Hematopoietic multipotent progenitor cell treated with erythropoietin and hydrocortisone succinate and interleukin-3 and kit ligand, for 8 days (in vitro differentiated cells): ENCODE measurements around the gene APLN.
A peak's percentile ranks its signal among the peaks of the same experiment; 100 is the strongest.

ENCODE experiments used
- DNase-seq: peaks from one replicate; pipeline ENCODE4 v3.0.0-alpha.2; 2015

APLN gene

GRCh38 chrX:129659861-129660260 is 5.1 kb upstream of the APLN start:
- no peak for DNase-seq

GRCh38 chrX:129659141-129659540 is 4.4 kb upstream of the APLN start:
- DNase-seq, result no peak

GRCh38 chrX:129658429-129658828 is 3.7 kb upstream of the APLN start:
- DNase-seq, result no peak

DNA sequence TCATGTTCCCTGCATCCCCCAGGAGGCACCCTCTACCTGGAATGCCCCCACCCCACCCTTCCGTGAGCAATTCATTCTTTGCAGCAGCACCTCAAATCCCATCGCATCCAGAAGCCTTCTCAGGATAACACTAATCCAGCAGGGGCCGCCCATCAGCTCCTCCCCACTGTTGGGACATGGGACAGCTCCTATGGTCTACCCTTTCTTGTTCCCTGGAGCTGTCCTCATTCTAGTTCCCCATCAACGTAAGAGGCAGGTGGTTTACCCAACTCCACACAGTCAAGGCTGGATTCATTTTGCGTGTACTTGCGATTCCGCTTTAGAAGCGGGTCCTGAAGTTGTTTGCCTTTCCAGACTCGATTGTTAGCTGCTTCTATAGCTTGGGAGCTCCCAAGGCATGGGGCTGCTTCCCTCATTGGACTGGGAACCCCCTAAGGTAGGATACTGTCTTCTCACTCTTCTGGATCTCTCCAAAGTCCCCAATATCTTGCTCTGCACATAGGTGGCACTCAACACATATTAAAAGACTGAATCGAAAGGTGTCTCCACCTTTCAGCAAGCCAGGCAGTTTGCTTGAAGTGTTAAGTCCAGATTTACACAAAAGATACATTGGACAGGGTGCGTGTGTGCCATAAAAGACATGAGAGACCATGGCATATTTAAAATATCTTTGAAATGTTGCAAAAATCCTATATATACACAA is 942 bp upstream of the APLN start:
- DNase-seq, result no peak

- DNase-seq, result no peak
These were observed 645 bp downstream of the APLN start for GRCh38 chrX:129653971-129654651.

GRCh38 chrX:129653181-129653970 is 1.4 kb downstream of the APLN start:
- no peak for DNase-seq

DNA sequence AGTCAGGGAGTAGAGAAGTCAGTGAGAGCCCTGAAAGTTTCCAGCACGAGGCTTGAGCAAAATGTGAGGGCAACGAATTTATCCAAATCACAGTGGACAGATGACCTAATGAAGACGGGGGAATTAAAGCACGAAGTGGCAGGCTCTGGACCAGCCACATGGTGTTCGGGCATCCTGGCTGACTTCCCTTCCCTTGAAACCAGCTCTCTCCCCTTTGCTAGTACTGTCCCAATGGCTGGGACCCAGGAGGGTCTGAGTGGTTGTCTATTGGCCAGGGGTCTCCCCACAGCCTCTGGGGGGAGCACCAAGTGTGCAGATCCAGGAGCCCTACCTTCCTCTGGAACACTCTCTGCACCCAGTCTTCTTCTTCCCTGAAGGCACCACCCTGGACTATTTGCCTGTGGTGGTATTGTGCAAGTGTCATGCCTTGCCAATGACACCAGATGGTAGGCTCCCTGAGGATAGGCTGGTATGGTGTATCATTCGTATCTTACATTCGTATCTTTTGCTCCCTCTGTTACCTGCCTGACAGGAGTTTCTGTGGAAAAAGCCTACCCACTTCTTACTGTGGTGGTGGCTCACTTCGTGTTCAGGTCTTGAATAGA is 2.1 kb downstream of the APLN start:
- no peak for DNase-seq

- DNase-seq, result no peak
These were observed 2.8 kb downstream of the APLN start for GRCh38 chrX:129651756-129652564.

DNA sequence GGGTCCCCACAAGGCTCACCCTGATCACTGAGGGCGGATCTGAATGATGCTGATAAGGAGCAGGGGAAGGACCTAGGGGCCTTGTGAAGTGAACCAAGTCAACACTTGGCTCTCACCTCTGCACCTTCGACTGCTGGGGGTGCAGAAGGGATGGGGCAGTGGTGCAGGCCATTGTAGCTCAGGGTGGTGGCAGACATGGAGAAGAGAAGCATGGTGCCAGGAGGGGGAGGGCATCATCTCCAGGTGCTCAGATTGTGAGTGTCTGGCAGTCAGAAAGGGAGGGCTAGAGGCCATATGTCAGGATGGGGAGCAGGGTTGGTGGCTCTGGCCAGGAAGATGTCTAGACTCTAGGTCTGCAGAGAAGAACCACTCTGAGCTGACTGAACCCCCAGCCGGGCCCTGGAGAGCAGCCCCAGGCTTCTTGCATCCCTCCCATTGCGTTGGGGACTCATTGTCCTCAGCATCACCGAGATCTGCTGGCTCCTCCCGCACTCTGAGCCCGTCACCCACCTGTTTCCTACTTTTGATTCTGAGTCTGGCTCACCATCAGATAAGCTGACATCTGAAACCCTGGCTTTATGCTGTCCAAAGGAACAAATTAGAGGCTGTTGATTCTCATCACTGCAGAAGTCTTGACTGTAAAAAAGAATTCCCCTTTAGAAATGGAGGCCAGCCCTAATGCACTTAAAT is 3.8 kb downstream of the APLN start:
- no peak for DNase-seq

DNA sequence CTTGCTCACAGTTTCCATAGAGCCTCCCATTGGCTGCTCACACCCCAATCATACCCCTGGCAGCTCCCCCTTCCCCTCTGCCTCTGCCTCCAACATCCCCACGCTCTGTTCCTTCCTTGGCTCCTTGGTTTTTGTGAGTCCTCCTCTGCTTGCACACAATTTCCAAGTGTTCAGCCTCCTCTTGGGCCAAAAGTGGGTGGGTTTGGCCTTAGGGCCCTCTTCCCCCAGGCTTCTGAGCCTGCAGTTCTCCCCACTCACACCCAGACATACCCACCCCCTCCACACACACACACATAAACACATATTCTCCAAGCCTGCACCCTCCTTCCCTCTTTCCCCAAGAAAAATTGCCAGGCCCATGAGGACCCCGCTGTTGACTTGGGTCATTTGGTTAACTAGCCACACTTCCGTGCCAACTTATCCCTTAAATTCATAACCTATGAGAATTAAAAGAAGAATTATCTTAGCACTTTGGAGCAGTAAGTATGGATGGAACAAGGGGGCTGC is 4.5 kb downstream of the APLN start:
- no peak for DNase-seq

DNA sequence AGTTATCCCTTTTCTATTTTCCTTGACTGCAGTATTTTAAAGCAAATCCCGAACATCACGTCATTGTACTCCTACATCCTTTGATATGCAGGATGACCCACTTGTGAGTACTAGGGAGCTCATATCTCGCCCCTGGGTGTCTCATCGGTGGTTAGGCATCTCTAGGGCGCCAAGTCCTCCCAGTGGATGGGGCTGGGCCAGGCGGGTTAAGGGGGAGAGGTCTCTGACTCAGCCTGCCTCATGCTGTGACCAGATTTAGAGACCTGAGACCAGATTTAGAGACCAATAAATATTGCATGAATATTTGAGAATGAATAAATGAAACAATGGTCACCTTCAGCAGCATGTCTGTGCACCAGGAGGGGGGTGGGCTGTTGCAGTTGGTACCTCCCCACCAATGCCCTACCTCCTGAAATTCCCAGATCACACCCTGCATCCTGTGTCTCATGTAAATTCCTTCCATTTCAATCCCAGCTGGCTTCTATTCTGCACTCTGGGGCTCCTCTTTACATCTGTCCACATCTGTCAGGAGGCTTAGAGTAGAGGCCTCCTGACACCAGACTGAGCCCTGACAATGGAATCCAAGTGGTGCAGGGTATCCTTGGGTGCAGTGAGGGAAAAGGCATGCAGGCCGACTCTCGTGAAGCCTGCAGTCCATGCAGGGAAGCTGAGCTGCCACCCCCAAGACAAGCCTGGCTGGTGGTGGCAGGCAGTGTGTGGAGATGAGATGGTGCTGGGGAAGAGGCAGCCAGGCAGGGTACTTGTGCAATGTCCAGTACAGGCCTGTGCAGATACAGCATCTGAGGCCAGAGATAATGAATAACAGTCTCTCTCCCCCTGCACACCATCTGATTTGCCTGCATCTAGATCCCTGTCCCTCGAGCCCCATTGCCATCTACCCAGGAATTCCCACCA is 5.2 kb downstream of the APLN start:
- DNase-seq, result no peak

DNA sequence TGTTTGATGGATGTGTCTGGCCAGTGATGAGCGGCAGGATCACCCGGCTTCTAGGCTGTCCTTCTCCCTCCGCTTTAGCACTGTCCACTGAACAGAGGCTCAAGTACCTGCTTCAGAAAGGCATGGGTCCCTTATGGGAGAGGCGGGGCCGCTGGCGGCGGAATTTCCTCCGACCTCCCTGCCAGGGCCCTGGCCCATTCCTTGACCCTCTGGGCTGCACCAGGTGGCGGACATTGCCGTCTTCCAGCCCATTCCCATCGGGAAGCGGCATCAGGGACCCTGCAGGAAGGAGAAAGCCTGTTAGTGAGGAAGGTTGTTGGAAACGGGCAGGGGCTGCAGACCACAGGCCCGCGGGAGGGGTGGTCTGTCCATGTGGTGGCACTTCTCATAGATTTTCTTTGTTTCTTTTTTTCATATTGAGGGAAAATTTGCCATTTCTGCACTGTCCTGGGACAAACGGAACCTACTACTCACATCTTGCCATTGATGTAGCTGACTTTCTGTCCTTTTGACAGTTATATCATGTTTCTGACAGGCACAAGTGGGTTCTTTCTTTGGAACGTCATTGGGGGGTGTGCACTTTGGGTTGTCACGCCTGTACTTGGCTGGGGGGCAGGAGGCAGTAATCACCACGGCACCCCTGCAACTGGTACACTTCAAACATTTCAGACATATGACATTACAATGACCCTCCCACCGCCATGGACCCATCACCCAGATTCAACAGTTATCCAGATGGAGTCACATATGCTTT is 6.1 kb downstream of the APLN start:
- DNase-seq, result no peak

DNA sequence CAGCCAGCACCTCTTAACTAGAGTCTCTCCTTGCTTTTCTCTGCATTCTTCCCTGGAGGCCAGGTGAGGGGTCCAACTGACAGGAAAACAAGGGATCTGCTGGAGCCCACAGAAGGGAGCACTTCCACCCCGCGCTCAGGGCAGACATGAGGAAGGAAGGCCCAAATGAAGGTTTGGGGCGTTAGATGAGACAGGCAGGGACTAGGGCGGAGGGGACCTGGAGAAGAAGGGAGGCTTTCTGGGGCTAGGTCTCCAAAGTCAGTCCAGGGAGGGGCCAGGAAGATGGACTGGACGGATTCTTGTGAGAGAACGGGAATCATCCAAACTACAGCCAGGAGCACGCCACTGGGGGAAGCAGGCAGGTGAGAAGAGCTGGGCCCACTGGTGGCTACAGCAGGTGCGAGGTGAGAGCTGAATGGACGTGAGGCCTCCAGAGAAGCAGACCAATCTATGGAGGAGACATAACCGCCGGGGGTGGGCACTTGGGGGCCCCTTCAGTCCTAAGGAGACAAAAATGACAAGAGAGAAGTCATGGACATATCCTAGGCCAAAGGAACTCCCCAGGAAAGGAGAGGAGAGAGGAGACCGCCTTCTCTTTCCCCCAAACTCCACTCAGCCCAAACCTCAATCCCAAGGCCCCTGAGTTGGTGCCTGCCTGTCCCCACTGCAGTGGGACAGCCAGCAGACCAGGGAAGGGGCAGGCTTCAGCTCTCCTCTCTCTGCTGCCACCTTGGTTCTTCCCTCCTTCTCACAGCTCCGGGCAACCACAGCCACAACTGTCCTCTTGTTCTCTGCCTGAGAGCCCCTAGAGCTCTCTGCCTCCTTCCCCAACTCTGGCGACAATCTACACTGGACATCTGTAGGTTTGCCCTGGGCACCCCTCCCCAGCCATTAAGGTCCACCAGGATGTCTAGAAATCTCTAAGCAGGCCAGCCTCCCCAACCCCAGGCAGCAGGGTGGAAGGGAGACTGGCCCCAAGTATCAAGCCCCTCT is 7.0 kb downstream of the APLN start:
- no peak for DNase-seq

- no peak for DNase-seq
These were observed 8.0 kb downstream of the APLN start for GRCh38 chrX:129646566-129647417.

DNA sequence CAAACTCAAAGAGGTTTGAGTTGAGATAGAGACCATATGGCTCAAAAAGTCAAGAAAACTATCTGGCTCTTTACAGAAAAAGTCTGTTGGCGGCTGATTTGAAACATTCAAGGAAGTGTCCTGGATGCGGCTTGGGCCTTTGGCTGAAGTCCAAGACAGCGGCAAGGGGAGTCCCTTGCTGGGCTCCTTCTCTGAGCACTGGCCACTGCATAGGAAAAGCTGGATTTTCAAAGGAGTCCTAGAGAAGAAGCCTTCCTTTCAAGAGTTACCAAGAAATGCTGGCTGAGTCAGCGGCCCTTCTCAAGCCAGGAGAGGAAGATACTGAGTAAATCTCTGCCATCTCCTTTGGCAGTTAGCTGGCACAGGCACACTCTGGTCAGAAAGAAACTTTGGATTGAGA is 12.1 kb downstream of the APLN start:
- DNase-seq, result peak; percentile 15

DNA sequence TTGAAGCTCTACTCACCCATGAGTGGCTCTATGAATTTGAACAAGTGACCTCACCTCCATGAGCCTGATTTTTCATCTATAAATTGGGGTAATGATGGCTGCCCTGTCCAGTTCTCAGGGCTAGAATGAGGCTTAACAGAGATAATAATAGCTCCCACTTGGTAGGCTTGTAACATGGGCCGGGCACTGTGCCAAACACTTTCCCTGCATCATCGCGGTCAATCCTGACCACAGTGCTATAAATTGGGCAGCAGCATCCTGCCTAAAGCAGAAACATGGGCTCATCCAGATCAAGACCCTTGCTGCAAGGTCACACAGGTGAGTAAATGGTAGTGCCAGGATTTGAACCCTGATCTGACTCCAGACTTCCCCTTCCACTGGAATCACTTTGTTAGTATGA is 12.8 kb downstream of the APLN start:
- DNase-seq, result peak; percentile 30

- DNase-seq, result no peak
These were observed 13.3 kb downstream of the APLN start for GRCh38 chrX:129641469-129641868.

DNA sequence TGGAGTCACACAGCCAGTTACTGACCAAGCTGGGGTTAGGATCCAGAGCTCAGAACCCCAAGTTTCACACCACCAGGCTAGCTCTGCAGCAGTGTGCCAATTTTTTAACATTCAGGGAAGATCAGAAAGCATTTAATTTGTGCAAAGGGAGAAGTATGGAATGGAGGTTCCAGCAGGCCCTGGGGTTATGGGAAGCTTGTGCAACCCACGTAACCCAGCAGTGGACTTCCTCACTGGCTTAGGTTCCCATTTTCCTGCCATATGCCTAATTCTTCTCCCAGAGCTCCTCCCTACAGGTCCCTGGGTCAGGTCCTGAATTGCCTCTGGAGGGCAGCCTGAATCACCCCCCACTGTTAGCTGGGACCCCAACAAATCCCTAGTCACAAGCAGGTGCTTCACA is 14.0 kb downstream of the APLN start:
- no peak for DNase-seq
